Stimulated activated CD8-positive, alpha-beta memory T cell treated with anti-CD3 and anti-CD28 coated beads, Interleukin-15, amount 100 ng/mL, for 48 hours (primary cell): ENCODE data around the gene LRRC9.
"Not testable (repeated sequence)": the region's sequence is repeated elsewhere in the genome, so short reads cannot be mapped to it uniquely, and the experiment has no call there.

Experiments used
- DNase-seq, 2 donors: peaks; one replicate each; pipeline ENCODE4 v3.0.0-alpha.2; 2020; ENCODE audit warnings: low read depth in 2 of 2

The LRRC9 gene

GRCh38 chr14:59952141-59952540 lies 32.2 kb downstream of the LRRC9 start:
- DNase-seq: not testable (repeated sequence)

- DNase-seq: not testable (repeated sequence)
These were observed 37.9 kb downstream of the LRRC9 start for GRCh38 chr14:59957890-59958289.

DNA sequence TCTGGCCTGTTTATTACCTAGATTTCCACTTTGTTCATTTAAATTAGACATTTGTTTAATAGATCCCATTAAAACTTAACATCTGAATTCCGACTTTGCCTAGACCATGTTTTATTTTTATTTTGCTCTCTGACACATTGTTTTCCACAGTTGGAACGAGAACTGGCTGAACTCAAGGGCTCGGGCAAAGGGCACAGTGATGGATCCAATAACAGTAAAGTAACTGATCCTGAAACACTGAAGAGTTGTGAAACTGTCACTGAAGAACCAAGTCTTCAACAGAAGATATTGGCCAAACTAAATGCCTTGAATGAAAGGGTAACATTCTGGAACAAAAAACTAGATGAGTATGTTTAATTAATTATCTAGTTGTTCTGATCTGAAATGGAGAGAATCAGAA lies 39.7 kb downstream of the LRRC9 start:
- no peak for DNase-seq

DNA sequence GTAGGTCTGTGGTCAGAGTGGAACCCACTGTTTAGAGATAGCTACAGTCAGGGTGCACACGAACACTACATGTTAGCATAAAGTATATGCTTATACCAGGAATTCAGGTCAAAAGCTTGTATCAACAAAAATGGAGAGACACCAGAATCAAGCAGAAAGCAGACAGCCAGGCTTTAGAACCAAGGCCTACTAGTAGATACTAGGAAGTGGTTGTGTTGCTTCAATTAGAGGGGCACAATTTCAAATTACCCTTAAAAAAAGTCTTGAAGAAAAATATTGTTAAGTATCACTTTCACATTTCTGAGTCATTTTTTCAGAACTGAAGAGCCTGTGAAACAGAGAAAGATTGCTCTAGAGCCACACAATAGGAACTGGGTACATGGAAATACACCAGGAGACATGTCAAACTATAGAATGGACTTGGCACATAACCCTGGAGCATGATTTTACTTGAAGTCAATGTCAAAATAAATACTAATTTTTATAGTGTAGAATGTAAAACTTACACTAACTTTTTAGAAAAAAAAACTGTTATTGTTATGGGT lies 41.6 kb downstream of the LRRC9 start:
- DNase-seq: no peak

- no peak for DNase-seq
These were observed 44.5 kb downstream of the LRRC9 start for GRCh38 chr14:59964251-59965007.

- DNase-seq: no peak
These were observed 49.4 kb downstream of the LRRC9 start for GRCh38 chr14:59969319-59969718.

- DNase-seq: no peak
These were observed 61.6 kb downstream of the LRRC9 start for GRCh38 chr14:59981564-59981963.

GRCh38 chr14:59983048-59983447 lies 63.1 kb downstream of the LRRC9 start:
- DNase-seq: no peak

DNA sequence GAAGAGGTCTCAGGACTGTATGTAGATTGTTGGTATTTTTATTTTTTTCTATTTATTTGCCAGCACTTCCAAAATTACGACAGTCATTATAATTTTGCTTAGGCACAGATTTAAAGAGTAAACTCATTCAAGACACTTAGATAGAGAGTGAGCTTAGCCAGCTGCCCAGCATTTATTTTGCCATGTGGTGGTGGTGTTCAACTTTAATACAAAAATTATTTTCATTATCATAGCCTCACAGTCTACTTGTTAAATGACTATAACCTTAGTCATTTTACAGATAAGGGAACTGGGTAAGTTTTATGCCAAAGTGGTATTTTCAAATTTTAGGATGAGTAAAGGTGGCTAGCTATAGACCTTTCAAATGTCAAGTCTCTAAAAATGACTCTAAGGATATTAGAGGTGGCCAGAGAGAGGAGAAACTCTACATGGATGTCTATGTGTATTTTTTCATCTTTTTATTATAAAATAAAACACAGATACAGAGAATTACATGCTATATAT lies 66.7 kb downstream of the LRRC9 start:
- DNase-seq: no peak

DNA sequence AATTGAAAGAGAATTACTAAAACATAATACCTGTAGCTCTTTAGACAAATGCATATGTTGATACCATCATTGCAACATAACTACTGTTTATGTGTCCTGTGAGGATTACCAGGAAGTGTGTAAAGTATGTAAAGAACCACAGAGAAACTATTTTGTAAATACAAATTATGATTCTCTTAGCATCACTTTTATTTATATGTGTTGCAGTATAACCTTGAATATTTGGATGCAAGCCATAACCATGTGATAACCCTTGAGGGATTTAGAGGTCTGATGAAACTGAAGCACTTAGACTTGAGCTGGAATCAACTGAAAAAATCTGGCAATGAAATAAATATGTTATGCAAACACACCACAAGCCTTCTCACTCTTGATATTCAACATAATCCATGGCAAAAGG lies 77.5 kb downstream of the LRRC9 start:
- DNase-seq: no peak

DNA sequence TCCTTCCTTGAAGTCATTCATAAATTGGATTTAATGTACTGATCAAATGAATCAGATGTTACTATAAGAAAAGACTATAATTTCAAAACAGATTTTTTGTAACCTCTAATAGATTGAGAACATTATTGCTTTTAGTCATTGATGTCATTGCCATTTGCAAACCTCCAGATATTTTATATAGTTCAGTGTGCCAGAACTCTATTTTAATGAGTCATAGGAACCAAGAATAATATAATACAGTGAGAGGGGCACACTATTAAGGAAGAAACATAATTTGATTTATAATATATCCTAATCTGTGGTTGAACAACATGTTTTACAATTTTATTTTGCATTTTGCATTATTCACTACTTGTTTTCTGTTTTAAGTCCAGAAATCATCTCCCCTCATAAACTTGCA lies 78.0 kb downstream of the LRRC9 start:
- DNase-seq: no peak

- DNase-seq: no peak
These were observed 78.6 kb downstream of the LRRC9 start for GRCh38 chr14:59998564-59998963.

GRCh38 chr14:60002819-60003492 lies 83.0 kb downstream of the LRRC9 start:
- no peak for DNase-seq

DNA sequence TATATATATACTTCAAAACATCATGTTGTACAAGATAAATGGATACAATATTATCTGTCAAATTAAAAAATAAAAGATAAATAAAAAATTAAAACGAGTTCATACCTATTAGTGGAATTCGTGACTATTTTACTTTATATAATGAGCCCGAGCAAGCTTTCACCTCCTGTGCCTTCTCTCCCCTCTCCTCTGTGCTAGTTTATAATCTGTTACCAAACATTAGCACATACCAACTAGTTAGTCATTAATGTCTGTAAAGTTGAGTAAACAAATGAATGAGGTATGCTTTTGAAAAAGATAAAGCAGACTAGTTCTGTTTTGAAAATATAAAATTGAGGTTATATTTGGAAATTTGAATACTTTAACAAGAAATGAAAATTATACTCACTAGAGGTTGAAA lies 84.0 kb downstream of the LRRC9 start:
- DNase-seq: no peak

DNA sequence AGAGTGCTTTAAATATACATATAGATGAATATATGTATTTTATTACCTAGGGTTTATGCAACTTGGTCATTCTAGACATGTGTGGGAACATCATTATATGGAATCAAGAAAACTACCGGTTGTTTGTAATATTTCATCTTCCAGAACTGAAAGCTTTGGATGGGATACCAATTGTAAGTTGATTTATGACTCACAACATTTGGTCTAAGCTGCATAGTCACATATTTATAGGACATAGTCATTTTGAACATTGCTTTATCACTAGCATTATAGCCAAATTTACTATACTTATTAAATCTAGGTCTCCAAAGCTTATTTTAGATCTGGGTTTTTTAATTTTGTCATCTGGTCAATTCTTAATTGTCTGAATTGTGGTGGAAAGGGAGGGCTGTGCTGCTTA lies 88.1 kb downstream of the LRRC9 start:
- DNase-seq: no peak

DNA sequence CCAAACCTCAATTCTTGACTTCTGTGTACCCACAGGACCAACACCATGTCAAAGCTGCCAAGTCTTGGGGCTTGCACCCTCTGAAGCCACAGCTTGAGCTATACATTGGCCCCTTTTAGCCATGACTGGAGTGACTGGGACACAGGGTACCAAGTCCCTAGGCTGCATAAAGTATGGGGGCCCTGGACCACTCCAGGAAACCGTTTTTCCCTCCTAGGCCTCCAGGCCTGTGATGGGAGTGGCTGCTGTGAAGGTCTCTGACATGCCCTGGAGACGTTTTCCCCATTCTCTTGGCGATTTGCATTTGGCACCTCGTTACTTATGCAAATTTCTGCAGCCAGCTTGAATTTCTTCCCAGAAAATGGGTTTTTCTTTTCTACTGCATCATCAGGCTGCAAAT lies 90.3 kb downstream of the LRRC9 start:
- DNase-seq: not testable (repeated sequence)

GRCh38 chr14:60014402-60014801 lies 94.5 kb downstream of the LRRC9 start:
- DNase-seq: no peak

DNA sequence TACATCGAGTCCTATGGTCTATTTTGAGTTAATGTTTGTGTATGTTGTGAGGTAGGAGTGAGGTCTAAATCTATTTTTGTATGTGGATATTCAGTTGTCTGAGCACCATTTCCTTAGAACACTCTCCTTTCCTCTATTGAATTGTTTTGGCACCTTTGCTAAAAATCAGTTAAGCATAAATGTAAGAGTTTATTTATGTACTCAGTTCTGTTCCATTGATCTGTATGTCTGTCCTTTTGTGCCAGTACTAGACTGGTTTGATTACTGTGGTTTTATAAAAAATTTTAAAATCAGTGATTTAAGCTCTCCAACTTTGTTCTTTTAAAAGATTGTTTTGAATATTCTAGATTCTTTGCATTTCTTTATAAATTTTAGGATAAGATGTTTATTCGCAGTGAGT lies 101.7 kb downstream of the LRRC9 start:
- DNase-seq: no peak

DNA sequence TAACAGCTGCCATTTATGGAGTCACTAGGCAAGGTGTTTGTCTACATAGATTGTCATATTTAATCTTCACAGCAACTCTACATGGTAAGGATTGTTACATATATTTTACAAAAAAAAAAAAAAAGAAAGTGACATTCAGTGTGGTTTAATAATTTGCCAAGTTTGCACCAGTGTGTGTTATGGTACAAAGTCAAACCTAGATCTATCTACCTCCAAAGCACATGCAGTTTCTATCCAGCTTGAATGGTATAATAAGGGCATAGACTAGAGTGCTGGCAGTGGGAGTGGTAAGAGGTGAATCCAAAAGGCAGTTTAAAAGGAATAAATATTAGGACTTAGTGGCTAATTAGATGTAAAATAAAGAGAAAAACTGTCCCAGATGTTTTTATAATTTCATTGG lies 105.6 kb downstream of the LRRC9 start:
- no peak for DNase-seq

- DNase-seq: no peak
These were observed 115.2 kb downstream of the LRRC9 start for GRCh38 chr14:60035177-60035576.

DNA sequence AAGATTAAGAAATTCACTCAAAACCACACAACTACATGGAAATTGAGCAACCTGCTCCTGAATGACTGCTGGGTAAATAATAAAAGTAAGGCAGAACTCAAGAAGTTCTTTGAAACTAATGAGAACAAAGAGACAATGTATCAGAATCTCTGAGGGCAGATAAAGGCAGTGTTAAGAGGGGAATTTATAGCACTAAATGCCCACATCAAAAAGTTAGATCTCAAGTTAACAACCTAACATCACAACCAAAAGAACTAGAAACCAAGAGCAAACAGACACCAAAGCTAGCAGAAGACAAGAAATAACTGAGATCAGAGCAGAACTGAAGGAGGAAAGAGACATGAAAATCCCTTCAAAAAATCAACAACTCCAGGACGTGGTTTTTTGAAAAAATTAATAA lies 128.0 kb downstream of the LRRC9 start:
- DNase-seq: not testable (repeated sequence)

DNA sequence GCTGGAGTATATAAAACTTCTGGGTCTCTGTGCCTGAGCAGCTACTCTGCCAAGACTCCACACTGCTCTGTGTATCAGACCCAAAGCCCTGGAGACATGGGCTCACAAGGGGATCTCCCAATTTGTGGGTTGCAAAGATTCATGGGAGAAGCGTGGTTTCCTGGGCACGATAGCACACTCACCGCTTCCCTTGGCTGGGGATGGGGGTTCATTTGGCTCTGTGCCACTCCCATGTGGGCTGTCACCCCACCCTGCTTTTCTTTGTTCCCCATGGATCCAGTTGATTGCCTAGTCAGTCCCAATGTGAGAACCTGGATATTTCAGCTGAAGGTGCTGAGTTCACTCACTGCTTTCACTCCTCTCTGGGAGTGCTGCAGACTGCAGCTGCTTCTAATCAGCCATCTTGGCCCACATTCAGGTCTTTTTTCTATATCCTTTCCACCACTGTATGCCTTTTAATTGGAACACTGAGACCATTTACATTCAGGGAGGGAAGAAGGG lies 131.8 kb downstream of the LRRC9 start:
- no peak for DNase-seq

- DNase-seq: no peak
These were observed 138.1 kb downstream of the LRRC9 start for GRCh38 chr14:60058087-60058486.
